HepG2 (cell line): ENCODE results near the gene ATP5F1C. TPM values are rescaled to one million over a fixed set of nuclear protein-coding genes. Genes with fewer than 3 reads are reported as not detected.
A peak's percentile ranks its signal among the peaks of the same experiment; 100 is the strongest.

Experiments used
- BRD4 ChIP-seq: sonication (generic); formaldehyde crosslinking; IDR thresholded peaks from 2 replicates; pipeline ENCODE4 v1.4.0; 2020; ENCODE audit warnings: missing genetic modification reagents
- CHCHD3 ChIP-seq: sonication (generic); formaldehyde crosslinking; IDR thresholded peaks from 2 replicates; pipeline ENCODE4 v1.8.0; 2022; ENCODE audit warnings: mild to moderate bottlenecking, missing genetic modification reagents, moderate library complexity
- ELF4 ChIP-seq: sonication (generic); formaldehyde crosslinking; IDR thresholded peaks from 2 replicates; pipeline ENCODE4 v1.5.0; 2020; ENCODE audit warnings: missing genetic modification reagents, mild to moderate bottlenecking, moderate library complexity, borderline replicate concordance
- HOMEZ ChIP-seq: IDR thresholded peaks from 2 replicates; pipeline ENCODE4 v1.6.1; 2016; ENCODE audit warnings: low read depth
- MAFG ChIP-seq: sonication (generic); formaldehyde crosslinking; IDR thresholded peaks from 2 replicates; pipeline ENCODE4 v1.5.1; 2020; ENCODE audit warnings: mild to moderate bottlenecking, missing genetic modification reagents
- MLLT10 ChIP-seq: sonication (generic); formaldehyde crosslinking; IDR thresholded peaks from 2 replicates; pipeline ENCODE4 v1.4.0; 2020; ENCODE audit warnings: missing genetic modification reagents
- MXD4 ChIP-seq: IDR thresholded peaks from 2 replicates; pipeline ENCODE4 v1.6.1; 2016; ENCODE audit warnings: mild to moderate bottlenecking, missing biosample characterization, missing genetic modification reagents
- PHF8 ChIP-seq: sonication (generic); formaldehyde crosslinking; IDR thresholded peaks from 2 replicates; pipeline ENCODE4 v1.5.0; 2020; ENCODE audit warnings: missing genetic modification reagents
- SMAD3 ChIP-seq: sonication (generic); formaldehyde crosslinking; IDR thresholded peaks from 2 replicates; pipeline ENCODE4 v1.4.0; 2020; ENCODE audit warnings: missing genetic modification reagents
- SMC3 ChIP-seq: IDR thresholded peaks from 2 replicates; pipeline ENCODE4 v1.6.1; 2011; ENCODE audit warnings: low read length, improper control_type of control experiment
- SNAPC2 ChIP-seq: sonication (generic); formaldehyde crosslinking; IDR thresholded peaks from 2 replicates; pipeline ENCODE4 v1.8.1; 2022; ENCODE audit warnings: mild to moderate bottlenecking, missing genetic modification reagents
- ZNF318 ChIP-seq: sonication (generic); formaldehyde crosslinking; IDR thresholded peaks from 2 replicates; pipeline ENCODE4 v1.4.0; 2020; ENCODE audit warnings: mild to moderate bottlenecking, missing genetic modification reagents
- ZNF362 ChIP-seq: sonication (generic); formaldehyde crosslinking; IDR thresholded peaks from 2 replicates; pipeline ENCODE4 v1.4.0; 2020; ENCODE audit warnings: missing genetic modification reagents, mild to moderate bottlenecking, borderline replicate concordance
- ZNF441 ChIP-seq: sonication (generic); formaldehyde crosslinking; IDR thresholded peaks from 2 replicates; pipeline ENCODE4 v1.7.0; 2021; ENCODE audit warnings: missing genetic modification reagents, borderline replicate concordance
- ZNF562 ChIP-seq: sonication (generic); formaldehyde crosslinking; IDR thresholded peaks from 2 replicates; pipeline ENCODE4 v1.8.0; 2022; ENCODE audit warnings: missing genetic modification reagents, borderline replicate concordance
- ZNF740 ChIP-seq: sonication (generic); formaldehyde crosslinking; IDR thresholded peaks from 2 replicates; pipeline ENCODE4 v1.4.0; 2020; ENCODE audit warnings: missing genetic modification reagents
- ZNF773 ChIP-seq: sonication (generic); formaldehyde crosslinking; IDR thresholded peaks from 2 replicates; pipeline ENCODE4 v1.4.0; 2020; ENCODE audit warnings: missing genetic modification reagents, borderline replicate concordance
- ZNF891 ChIP-seq: sonication (generic); formaldehyde crosslinking; IDR thresholded peaks from 2 replicates; pipeline ENCODE4 v1.5.0; 2020; ENCODE audit warnings: mild to moderate bottlenecking, missing genetic modification reagents
- polyA plus RNA-seq, 8 experiments: library from polyadenylated mRNA; depleted of rRNA in 3 of 8; stranded (reverse) in 7 of 8; unstranded in 1 of 8; fragments of >200 nt; fragmentation: Illumina TruSeq in 4 of 8; extraction: Trizol in 4 of 8; gene quantifications; 2 replicates each; pipeline versions ENCODE4 v1.2.1 to v1.2.3, GENCODE V29; 2011 to 2016; ENCODE audit warnings: low read depth in 4 of 8, missing spikeins in 1 of 8, mixed read lengths in 1 of 8; ENCODE audit not compliant: insufficient read depth in 1 of 8
- total RNA-seq, 5 experiments: library from RNA; depleted of rRNA; stranded (reverse); fragments of >200 nt; fragmentation: Illumina TruSeq; extraction: Trizol; gene quantifications; 2 replicates each; pipeline ENCODE4 v1.2.3, GENCODE V29; 2016; ENCODE audit warnings: low read depth in 1 of 5

Gene ATP5F1C
- total and polyA plus RNA-seq, 2 of the 13 experiments (the other 11 are each of a cell fraction or from before 2014, with no cell fraction given) = 407 to 416 TPM

GRCh38 chr10:7787150-7787856, 674 bp upstream of the ATP5F1C start (continued):
- no peak for TF ChIP-seq ZNF318 (CRISPR knock-in tag)
- no peak for TF ChIP-seq CHCHD3 (CRISPR knock-in tag)
- TF ChIP-seq ZNF891 (CRISPR knock-in tag) = 0 out of 2 replicates have a peak, but pooled peaks have one; percentile 22
- TF ChIP-seq ELF4 (CRISPR knock-in tag) = 0 out of 2 replicates have a peak, but pooled peaks have one; percentile 16
- TF ChIP-seq ZNF362 (CRISPR knock-in tag) = no peak
- TF ChIP-seq SMC3 = no peak
- 0 out of 2 replicates have a peak, but pooled peaks have one; percentile 15 for TF ChIP-seq ZNF740 (CRISPR knock-in tag)
- TF ChIP-seq HOMEZ (CRISPR knock-in tag) = no peak
- no peak for TF ChIP-seq ZNF773 (CRISPR knock-in tag)
- no peak for TF ChIP-seq MLLT10
- 0 out of 2 replicates have a peak, but pooled peaks have one; percentile 35 for TF ChIP-seq SNAPC2 (CRISPR knock-in tag)
- no peak for TF ChIP-seq ZNF562 (CRISPR knock-in tag)
- TF ChIP-seq PHF8 (CRISPR knock-in tag) = no peak
- TF ChIP-seq BRD4 (CRISPR knock-in tag) = no peak
- no peak for TF ChIP-seq ZNF441 (CRISPR knock-in tag)
- no peak for TF ChIP-seq MXD4
- TF ChIP-seq SMAD3 (CRISPR knock-in tag) = no peak
- TF ChIP-seq MAFG (CRISPR knock-in tag) = no peak
